ENCODE measurements around the gene NBEA. TPM values are rescaled to one million over a fixed set of nuclear protein-coding genes. Genes with fewer than 3 reads are reported as not detected.

NBEA gene
- total RNA-seq, 1 experiment from 2014 or later = 5.1 TPM

GRCh38 chr13:35449821-35450220, 507.8 kb downstream of the NBEA start:
- in situ Hi-C loops (cut with HindIII; ENCODE audit: low sequenced_read_pairs) = no loop called here
- no peak for DNase-seq (ENCODE audit: low spot score)

GRCh38 chr13:35455022-35455421, 513.0 kb downstream of the NBEA start:
- in situ Hi-C loops (cut with HindIII; ENCODE audit: low sequenced_read_pairs) = no loop called here
- no peak for DNase-seq (ENCODE audit: low spot score)

- DNase-seq (ENCODE audit: low spot score) = no peak
- in situ Hi-C loops (cut with HindIII; ENCODE audit: low sequenced_read_pairs) = no loop called here
Measured at GRCh38 chr13:35457258-35457657, 515.2 kb downstream of the NBEA start.

DNA sequence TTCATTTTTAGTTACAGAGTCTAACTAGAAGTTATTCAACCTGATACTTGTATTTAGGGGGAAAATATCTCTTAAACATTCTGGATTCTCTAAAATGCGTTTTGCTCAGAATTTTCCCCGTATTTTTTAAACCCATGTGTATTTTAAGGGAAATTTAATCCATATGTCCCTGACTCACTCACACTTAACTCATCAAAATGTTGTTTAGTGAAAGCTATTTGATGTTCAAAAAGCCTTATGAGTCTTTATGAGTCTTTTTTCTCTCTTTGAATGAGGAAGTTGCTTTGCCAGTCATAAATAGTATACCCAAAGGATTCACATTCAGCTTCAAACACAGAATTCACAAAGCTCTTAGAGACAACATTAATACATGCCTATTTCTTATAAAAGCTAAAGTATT, 518.0 kb downstream of the NBEA start:
- in situ Hi-C loops (cut with HindIII; ENCODE audit: low sequenced_read_pairs) = no loop called here

GRCh38 chr13:35465371-35465770, 523.3 kb downstream of the NBEA start:
- DNase-seq (ENCODE audit: low spot score) = no peak
- in situ Hi-C loops (cut with HindIII; ENCODE audit: low sequenced_read_pairs) = no loop called here

More for the DNA sequence above, 518.0 kb downstream of the NBEA start:
- no peak for DNase-seq (ENCODE audit: low spot score)

DNA sequence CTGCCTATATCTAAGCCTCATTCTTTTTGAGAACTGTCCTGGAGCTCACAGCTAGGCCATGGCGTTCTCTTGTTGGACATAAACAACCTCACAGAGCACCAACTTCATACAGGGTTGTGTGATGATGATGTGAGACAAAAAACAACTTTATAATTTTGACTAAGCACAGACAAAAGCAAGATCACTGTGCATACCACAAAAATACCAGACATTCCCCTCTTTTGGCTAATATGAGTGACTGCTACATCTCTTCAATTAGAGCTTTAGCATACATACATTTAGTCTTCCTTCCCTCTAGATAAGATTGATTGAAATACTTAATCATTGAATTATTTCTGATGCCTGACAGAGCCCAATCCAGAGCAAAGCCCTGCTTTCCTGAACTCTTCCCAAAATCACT, 526.1 kb downstream of the NBEA start:
- in situ Hi-C loops (cut with HindIII; ENCODE audit: low sequenced_read_pairs) = no loop called here
- peak; percentile 25 for DNase-seq (ENCODE audit: low spot score)

DNA sequence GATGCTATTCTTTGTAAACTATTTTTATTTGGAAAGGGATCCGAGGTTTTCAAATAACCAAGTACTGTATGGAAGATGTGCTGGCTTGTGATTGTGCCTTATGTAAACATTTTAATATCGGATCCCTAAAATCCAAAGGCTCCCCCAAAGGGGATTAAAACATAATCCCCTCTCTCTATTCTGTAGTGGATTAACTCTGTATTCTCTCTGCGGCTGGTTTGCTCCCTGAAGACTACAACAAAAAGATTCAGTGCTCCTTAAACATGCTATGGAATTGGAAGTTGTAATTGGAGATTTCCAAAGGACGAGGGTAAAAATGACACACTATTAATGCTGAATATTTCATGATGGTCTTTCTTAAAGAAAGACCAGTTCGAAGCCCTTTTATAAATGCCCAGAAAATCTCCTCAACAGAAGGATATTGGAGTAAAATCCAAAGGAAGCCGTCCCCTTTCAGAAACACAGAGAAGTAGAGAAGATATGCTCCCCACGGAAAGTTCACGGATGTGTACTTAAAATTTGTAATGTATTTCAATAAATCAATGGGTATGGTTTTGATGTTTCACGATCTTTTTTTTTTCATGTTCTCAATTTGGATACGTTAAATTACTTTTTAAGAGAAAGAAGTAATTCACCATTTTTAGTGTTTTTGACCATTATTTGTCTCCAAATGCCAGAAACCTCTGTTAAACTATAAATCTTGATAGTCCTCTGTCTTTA, 527.9 kb downstream of the NBEA start:
- in situ Hi-C loops (cut with HindIII; ENCODE audit: low sequenced_read_pairs) = no loop called here
- peak; percentile 55 for DNase-seq (ENCODE audit: low spot score)

GRCh38 chr13:35470671-35471661, 528.9 kb downstream of the NBEA start:
- in situ Hi-C loops (cut with HindIII; ENCODE audit: low sequenced_read_pairs) = no loop called here

GRCh38 chr13:35471706-35472322, 529.7 kb downstream of the NBEA start:
- in situ Hi-C loops (cut with HindIII; ENCODE audit: low sequenced_read_pairs) = no loop called here
- peak; percentile 62 for DNase-seq (ENCODE audit: low spot score)

More at GRCh38 chr13:35470671-35471661, 528.9 kb downstream of the NBEA start:
- peak; percentile 85 for DNase-seq (ENCODE audit: low spot score)

DNA sequence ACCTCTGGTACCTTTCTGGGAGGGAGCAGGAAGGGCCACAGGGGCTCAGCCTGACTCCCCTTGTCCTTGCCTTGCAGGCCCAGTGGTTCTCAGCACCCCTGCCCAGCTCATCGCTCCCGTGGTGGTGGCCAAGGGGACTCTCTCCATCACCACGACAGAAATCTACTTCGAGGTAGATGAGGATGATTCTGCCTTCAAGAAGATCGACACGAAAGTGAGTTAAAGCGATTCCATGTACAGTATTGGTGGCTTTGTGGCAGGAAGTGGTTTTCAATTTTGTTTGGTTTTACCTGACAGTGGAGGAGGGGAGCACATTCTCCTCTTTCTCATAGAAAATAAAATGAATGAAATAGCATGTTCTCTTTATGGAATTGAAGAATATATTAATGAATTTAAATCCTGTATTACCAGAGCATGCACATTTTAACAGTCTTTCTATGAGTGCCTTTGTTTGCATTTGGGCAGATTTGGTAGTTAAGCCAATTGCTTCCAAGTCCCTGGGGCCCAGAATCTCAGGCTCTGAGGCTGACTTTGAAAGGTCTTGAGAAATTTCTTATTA, 530.3 kb downstream of the NBEA start:
- DNase-seq (ENCODE audit: low spot score) = peak; percentile 66
- in situ Hi-C loops (cut with HindIII; ENCODE audit: low sequenced_read_pairs) = no loop called here

- in situ Hi-C loops (cut with HindIII; ENCODE audit: low sequenced_read_pairs) = no loop called here
- DNase-seq (ENCODE audit: low spot score) = peak; percentile 44
Measured at GRCh38 chr13:35473206-35473775, 531.2 kb downstream of the NBEA start.

GRCh38 chr13:35473802-35474201, 531.7 kb downstream of the NBEA start:
- in situ Hi-C loops (cut with HindIII; ENCODE audit: low sequenced_read_pairs) = no loop called here
- DNase-seq (ENCODE audit: low spot score) = no peak

- DNase-seq (ENCODE audit: low spot score) = no peak
- in situ Hi-C loops (cut with HindIII; ENCODE audit: low sequenced_read_pairs) = no loop called here
Measured at GRCh38 chr13:35474496-35475211, 532.6 kb downstream of the NBEA start.

DNA sequence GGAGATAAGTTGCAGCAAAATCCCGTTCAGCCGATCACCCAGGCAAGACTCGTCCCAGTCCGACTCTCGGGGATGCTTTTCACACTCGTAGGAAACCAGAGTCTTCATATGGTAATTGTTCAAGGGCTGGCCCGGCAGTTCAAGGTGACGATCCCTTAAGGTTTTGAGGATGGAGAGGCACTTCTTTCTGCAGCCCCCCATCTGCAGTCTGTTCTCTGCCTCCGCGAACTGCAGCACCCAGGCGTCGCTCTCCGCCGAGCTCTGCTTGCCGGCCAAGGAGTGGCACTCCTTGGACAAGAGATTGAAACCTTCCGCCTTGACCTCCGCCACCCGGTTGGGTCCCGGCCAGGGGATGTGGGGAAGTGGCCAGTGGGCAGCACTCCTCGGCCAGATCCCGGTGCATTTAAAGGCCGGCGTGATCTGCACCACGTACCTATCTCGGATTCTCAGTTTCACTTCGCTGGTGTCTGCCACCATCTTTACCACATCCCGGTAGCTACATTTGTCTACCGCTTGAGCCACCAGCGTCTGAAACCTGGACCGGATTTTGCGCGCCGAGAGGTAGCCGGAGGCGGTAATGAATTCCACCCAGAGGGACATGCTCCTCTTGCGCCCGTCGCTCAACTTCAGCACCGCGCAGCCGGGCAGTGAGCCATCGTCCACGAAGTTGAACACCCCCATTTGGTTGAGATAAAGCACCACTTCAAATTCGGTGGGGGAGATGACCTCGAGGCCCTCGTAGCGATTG, 533.3 kb downstream of the NBEA start:
- in situ Hi-C loops (cut with HindIII; ENCODE audit: low sequenced_read_pairs) = no loop called here
- DNase-seq (ENCODE audit: low spot score) = peak; percentile 72

GRCh38 chr13:35475960-35476943, 534.2 kb downstream of the NBEA start, which contains the start of gene MAB21L1:
MAB21L1 (minus strand) TSS chr13:35476689; CDS start chr13:35476138, 551 bp downstream.
- in situ Hi-C loops (cut with HindIII; ENCODE audit: low sequenced_read_pairs) = no loop called here
- peak; percentile 99 for DNase-seq (ENCODE audit: low spot score)

DNA sequence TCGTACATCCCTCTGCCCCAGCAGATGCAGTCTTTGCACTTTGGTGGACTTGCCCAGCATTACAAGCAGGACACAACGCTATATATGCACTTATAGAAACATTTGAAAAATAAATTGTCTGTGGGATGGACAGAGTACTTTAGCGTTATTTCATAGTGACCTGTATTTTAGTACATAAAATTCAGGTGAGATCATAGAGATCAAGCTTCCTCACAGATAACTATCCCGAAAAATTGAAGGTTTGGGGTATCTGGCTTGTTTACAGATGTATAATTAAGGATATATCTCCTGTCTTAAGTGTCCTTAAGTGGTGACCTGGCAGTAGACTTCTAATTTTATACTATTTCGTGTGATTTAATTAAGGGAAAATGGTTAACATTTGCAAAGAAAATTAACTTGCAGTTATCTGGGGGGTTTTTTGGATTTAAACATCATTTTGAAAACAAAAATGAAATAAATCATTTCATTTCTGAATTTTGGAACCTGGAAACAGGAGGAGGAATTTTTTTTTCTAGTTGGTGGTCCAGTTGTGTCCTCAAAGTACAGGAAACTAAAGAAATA, 535.4 kb downstream of the NBEA start:
- DNase-seq (ENCODE audit: low spot score) = peak; percentile 41
- in situ Hi-C loops (cut with HindIII; ENCODE audit: low sequenced_read_pairs) = no loop called here

Data from G401 (cell line).